ENCODE results near the gene MTURN. TPM values are rescaled to one million over a fixed set of nuclear protein-coding genes. Genes with fewer than 3 reads are reported as not detected.

The MTURN gene
- total and polyA plus RNA-seq, 2 donors (not counting 3 experiments of a cell fraction or from before 2014, with no cell fraction given) = 4.9 to 6.6 TPM

DNA sequence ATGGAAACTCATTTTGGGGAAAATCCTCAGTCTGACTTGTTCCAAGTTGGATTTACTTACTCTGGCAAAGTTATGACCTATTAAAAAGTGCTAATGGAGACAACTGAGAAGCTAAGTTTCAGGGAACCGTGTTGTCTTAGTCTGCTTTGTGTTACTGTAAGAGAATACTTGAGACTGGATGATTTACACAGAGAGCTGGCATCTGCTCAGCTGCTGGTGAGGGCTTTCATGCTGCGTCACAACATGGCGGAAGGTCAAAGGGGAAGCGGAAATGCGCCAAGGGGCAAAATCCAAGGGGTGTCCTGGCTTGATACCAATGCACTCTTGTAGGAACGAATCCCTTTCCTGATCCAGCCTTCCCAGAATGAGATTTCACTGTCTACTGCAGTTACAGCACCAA, 46.4 kb downstream of the MTURN start:
- ChIA-PET POLR2A (no interaction called here), CTCF (interaction anchor here (1.1 kb wide), 2 partner anchors 16 to 17 kb away, joined by 3 read pairs; no protein-coding TSS in a partner anchor)
- Histone ChIP-seq H3K9ac (replicated peaks; ENCODE audit: extremely low read depth, insufficient read depth, low read length) (no peak overlapping the region), H3K36me3 (ENCODE audit: control insufficient read depth in 2 of 2, extremely low read depth in 1 of 2, insufficient read depth in 2 of 2, low read length in 2 of 2) (no peaks in the 10 kb centered on the region), H3K4me2 (ENCODE audit: insufficient read depth, low read length) (no peak overlapping the region), H3K27ac (ENCODE audit: insufficient read depth, low read depth, low read length) (no peak overlapping the region), H2AFZ (ENCODE audit: low read depth, low read length) (no peak overlapping the region), H3K9me3 (replicated peaks; ENCODE audit: control insufficient read depth, insufficient read depth, low read length) (no peaks in the 10 kb centered on the region), H3K79me2 (ENCODE audit: control insufficient read depth, insufficient read depth, low read length) (no peaks in the 10 kb centered on the region), H3K9me1 (replicated peaks; ENCODE audit: control insufficient read depth, extremely low read depth, insufficient read depth, low read length) (no peaks in the 10 kb centered on the region), H3K4me3 (replicated peaks in 1 of 3; ENCODE audit: insufficient read depth in 1 of 3, low read depth in 1 of 3, low read length in 3 of 3) (no peak overlapping the region), H3K4me1 (ENCODE audit: control insufficient read depth, extremely low read depth, insufficient read depth, low read length) (no peaks in the 10 kb centered on the region), H4K20me1 (replicated peaks; ENCODE audit: control insufficient read depth, extremely low read depth, insufficient read depth, low read length) (no peaks in the 10 kb centered on the region), H3K27me3 (ENCODE audit: control insufficient read depth in 2 of 2, insufficient read depth in 2 of 2, low read length in 2 of 2) (no peaks in the 10 kb centered on the region)
- FAIRE-seq (no peak), DNase-seq (ENCODE audit: low read depth, low spot score) (no peak)
- intact Hi-C loops (cut with micrococcal nuclease) (no loop called here), dilution Hi-C loops (cut with MboI; ENCODE audit: extremely low pct_ligation_motif_present, low sequenced_read_pairs) (no loop called here)
- no peak for TF ChIP-seq JUN (IDR thresholded peaks at IDR 0.05; ENCODE audit: borderline replicate concordance, insufficient read depth, insufficient read length, low read depth)
- TF ChIP-seq POLR2A (IDR thresholded peaks at IDR 0.05; ENCODE audit: low read depth, low read length) = no peak
- no peak for TF ChIP-seq MYC (IDR thresholded peaks at IDR 0.05; ENCODE audit: low read depth, low read length)
- TF ChIP-seq FOS (IDR thresholded peaks at IDR 0.05; ENCODE audit: borderline replicate concordance, insufficient read depth, low read length) = no peak
- TF ChIP-seq, protein P1, sequence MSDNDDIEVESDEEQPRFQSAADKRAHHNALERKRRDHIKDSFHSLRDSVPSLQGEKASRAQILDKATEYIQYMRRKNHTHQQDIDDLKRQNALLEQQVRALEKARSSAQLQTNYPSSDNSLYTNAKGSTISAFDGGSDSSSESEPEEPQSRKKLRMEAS (IDR thresholded peaks at IDR 0.05; ENCODE audit: insufficient read depth, insufficient read length) = no peak
- TF ChIP-seq GATA2 (IDR thresholded peaks at IDR 0.05; ENCODE audit: insufficient read depth, insufficient read length, low read depth, low read length) = no peak
- TF ChIP-seq POLR2AphosphoS5 (IDR thresholded peaks at IDR 0.05; ENCODE audit: insufficient read depth, low read depth, low read length) = no peak
- TF ChIP-seq, protein P2, sequence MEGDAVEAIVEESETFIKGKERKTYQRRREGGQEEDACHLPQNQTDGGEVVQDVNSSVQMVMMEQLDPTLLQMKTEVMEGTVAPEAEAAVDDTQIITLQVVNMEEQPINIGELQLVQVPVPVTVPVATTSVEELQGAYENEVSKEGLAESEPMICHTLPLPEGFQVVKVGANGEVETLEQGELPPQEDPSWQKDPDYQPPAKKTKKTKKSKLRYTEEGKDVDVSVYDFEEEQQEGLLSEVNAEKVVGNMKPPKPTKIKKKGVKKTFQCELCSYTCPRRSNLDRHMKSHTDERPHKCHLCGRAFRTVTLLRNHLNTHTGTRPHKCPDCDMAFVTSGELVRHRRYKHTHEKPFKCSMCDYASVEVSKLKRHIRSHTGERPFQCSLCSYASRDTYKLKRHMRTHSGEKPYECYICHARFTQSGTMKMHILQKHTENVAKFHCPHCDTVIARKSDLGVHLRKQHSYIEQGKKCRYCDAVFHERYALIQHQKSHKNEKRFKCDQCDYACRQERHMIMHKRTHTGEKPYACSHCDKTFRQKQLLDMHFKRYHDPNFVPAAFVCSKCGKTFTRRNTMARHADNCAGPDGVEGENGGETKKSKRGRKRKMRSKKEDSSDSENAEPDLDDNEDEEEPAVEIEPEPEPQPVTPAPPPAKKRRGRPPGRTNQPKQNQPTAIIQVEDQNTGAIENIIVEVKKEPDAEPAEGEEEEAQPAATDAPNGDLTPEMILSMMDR (IDR thresholded peaks at IDR 0.05; ENCODE audit: extremely low read depth in 1 of 2, insufficient read depth in 1 of 2, low read depth in 1 of 2, low read length in 2 of 2) = no peak
- no peak for TF ChIP-seq EZH2 (IDR thresholded peaks at IDR 0.05; ENCODE audit: borderline replicate concordance, low read depth, low read length, severe bottlenecking)
- BruUV-seq (replicated peaks) = no TSS peak

All from endothelial cell of umbilical vein (primary cell).